Fibroblast of the aortic adventitia (primary cell): ENCODE measurements around the gene ODAD4. TPM values are rescaled to one million over a fixed set of nuclear protein-coding genes. Genes with fewer than 3 reads are reported as not detected.

ENCODE experiments used
- DNase-seq: peaks from one replicate; pipeline ENCODE4 v3.0.0-alpha.2; 2010; ENCODE audit warnings: low read depth
- H3K4me3 ChIP-seq: 2 replicates; pipeline ENCODE4 v1.5.1; 2011; ENCODE audit warnings: low read depth, mild to moderate bottlenecking, control low read depth, low read length, moderate library complexity
- total RNA-seq: library from RNA; depleted of rRNA; stranded (reverse); fragments of >200 nt; gene quantifications from 2 replicates; pipeline ENCODE4 v1.2.3, GENCODE V29; 2012; ENCODE audit warnings: low replicate concordance
- TF ChIP-seq, protein P1 (sequence below): IDR thresholded peaks from 2 replicates; pipeline ENCODE4 v1.5.1; 2011; ENCODE audit warnings: mild to moderate bottlenecking, low read length, control low read depth, inconsistent platforms; ENCODE audit not compliant: insufficient read depth

The ODAD4 gene
- total RNA-seq, 1 donor = 1.2 TPM

DNA sequence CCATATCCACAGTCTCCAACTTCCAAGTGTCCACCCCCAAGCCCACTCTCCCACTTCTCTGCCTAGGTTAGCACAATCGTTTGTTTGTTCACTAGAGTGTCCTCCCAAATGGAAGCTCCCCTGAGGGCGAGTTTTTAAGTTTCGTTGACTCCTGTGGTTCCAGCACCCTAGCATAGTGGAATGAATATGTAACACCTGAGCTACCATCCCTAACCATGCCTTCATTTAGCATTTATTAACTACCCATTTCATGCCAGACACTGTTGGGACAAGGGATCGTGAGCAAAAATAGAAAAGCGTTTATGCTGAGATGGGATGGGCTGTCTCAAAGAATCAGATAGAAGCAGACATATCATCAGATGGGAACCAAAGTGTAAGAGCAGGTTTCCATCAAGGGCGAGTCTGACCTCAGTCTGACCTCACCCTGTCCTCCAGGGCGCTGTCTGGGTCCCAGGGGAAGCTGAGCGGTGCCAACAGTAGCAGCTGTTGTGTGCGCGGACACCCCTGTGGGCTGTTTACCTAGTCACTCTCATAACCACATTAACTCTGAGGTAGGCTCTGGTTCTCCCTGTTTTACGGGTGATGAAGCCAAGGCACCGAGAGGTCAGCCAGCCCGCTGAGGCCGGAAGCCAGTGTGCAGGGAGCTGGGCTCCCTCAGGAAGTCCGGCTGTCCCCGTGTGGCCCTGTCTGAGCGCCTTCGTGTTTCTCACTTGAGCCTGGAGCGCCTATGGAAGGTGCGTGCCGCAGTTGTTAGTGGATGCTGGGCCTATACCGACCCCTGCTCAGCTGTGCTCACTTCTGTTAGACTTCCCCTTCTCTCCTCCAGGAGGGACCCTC lies 42.4 kb downstream of the ODAD4 start:
- H3K4me3 ChIP-seq = no peak overlapping the region
- TF ChIP-seq, protein P1, sequence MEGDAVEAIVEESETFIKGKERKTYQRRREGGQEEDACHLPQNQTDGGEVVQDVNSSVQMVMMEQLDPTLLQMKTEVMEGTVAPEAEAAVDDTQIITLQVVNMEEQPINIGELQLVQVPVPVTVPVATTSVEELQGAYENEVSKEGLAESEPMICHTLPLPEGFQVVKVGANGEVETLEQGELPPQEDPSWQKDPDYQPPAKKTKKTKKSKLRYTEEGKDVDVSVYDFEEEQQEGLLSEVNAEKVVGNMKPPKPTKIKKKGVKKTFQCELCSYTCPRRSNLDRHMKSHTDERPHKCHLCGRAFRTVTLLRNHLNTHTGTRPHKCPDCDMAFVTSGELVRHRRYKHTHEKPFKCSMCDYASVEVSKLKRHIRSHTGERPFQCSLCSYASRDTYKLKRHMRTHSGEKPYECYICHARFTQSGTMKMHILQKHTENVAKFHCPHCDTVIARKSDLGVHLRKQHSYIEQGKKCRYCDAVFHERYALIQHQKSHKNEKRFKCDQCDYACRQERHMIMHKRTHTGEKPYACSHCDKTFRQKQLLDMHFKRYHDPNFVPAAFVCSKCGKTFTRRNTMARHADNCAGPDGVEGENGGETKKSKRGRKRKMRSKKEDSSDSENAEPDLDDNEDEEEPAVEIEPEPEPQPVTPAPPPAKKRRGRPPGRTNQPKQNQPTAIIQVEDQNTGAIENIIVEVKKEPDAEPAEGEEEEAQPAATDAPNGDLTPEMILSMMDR = no peak
- DNase-seq = no peak

DNA sequence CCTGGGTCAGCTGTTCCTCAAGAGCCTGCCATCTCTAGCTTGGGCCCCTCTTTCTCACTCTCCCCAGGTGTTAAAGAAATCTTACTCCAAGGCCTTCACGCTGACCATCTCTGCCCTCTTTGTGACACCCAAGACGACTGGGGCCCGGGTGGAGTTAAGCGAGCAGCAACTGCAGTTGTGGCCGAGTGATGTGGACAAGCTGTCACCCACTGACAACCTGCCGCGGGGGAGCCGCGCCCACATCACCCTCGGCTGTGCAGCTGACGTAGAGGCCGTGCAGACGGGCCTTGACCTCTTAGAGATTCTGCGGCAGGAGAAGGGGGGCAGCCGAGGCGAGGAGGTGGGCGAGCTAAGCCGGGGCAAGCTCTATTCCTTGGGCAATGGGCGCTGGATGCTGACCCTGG lies 43.0 kb downstream of the ODAD4 start:
- no peak overlapping the region for H3K4me3 ChIP-seq
- TF ChIP-seq, protein P1 = no peak
- no peak for DNase-seq

DNA sequence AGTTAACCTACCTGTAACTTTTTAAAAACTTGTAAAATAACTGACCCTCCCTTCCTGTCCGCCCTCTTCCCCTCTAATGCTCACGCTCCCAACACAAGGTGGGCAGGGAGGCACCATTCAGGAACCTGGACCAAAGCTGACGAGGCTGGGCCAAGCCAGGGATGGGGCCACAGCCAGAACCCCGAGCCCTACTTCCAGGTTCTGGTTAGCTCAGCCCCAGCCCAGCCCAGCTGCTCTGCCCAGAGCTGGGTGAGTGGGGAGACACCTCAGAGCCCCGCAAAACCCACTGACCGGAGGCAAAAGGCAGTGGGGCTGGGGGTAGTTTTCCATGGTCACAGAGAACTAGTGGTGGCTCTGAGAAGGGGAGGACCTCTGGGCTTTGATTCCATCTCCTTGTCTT lies 43.6 kb downstream of the ODAD4 start:
- TF ChIP-seq, protein P1 = no peak
- no peak overlapping the region for H3K4me3 ChIP-seq
- no peak for DNase-seq

DNA sequence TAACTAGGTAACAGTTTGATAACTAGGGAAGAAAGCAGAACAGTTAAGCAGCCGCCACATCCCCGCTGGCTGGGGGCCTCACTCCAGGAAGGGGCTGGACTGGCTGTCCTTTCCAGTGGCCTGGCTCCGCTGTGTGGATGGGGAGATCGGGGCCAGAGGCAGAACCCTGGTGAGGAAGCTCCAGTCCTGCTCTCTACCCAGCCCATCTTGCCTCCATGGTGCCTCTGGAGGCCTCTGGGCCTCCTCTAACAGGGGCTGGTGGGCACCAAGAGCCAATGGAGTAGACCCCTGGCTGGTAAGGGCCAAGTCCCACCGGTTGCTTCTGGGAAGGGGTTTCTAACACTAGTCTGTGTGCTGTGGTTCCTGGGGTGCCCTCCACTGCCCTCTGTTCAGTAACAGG lies 44.2 kb downstream of the ODAD4 start:
- no peak for DNase-seq
- TF ChIP-seq, protein P1 = no peak

DNA sequence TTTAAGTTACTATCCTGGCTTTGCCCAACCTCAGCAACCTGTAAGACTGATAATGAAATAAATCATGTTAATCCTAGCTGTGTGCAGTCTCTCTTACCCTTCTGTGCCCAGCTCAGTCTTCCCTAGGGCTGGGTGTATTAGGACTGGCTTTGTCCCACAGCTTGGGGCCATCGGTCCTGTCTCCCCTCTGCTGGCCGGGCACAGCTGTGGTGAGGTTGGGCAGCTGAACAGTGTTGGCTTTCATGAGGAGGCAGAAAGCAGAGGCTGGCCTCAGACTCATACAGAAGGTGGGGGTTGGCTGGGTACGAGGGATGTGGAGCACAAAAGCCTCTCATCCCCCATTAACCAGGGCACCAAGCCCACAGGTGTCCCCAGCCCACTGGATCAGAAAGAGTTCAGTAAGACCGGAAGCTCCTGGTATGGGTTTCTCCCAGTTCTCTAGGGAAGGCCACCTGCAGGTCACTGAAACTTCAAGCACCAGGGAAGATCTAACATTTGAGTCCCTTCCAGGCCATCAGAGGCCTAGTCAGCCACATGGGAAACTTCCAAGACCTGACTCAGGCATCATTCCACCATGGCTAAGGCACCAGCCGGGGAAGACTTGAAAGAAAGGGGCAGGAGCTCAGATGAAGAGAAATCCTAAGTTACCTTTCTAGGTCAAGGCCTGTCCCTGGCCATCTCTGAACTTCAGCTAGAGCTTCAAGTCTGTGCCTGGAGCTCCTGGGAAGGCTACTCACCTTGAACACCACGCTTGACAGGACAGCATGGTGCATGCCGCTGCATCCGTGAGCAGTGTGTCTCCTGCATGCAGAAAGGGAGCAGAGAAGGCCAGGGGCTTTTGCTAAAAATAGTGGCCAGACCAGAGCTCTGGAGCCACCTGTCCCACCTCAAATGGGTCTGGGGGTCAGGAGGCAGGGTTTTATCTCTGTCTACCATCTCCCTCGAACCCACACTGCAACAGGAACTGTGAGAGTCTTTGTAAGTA lies 45.0 kb downstream of the ODAD4 start:
- peak; percentile 69 for DNase-seq
- TF ChIP-seq, protein P1 = no peak
- H3K4me3 ChIP-seq = no peak overlapping the region

More for the DNA sequence above, 44.2 kb downstream of the ODAD4 start:
- no peak overlapping the region for H3K4me3 ChIP-seq

DNA sequence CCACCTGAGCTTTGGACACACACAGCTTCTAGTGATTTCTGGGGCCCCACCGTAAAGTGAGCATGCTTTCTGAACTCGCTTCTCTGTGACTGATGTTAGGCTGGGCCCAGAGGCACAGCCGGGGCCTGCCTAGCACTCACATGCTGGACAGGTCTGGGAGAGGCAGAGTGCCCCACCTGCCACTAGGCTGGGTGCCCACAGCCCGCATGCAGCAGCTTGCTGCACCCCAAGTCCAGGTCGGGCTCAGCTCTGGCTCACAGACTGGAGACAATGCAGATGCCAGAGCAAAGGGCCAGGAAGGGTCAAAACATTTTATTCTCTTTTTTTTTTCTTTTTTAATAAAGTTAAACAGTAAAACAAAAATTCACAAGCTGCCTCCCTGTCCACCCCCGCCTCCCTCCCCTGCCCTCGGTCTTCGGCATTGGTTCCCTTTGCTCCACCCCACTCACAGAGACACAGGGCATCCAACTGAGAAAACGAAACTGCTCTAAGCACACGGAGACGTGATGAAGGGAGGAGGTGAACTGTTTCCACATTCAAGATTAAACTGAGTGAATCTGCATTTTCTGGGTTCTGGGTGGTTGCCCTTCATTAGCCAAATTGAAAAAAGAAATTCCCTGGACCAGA lies 45.8 kb downstream of the ODAD4 start:
- TF ChIP-seq, protein P1 = no peak
- peak; percentile 69 for DNase-seq
- H3K4me3 ChIP-seq = peak overlapping the region; percentile 18
